Measurements from ENCODE around the gene MACROD2.

The MACROD2 gene

DNA sequence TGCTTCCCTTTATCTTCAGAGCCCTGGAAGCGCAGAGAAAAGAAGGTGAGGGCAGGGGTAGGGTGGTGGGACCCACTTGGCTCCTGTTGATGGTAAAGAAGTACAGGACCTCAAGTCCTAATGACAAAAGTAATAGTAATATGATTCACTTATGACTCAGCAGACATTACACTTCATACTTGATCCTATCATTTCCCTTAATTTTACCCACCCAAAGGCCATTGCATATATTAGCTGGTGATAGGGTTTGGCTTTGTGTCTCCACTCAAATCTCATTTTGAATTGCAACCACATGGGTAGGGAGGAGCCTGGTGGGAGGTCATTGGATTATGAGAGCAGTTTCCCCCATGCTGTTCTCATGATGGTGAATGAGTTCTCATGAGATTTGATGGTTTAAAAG is 1697.3 kb downstream of the MACROD2 start:
- DNase-seq (ENCODE audit: low spot score): no peak

DNA sequence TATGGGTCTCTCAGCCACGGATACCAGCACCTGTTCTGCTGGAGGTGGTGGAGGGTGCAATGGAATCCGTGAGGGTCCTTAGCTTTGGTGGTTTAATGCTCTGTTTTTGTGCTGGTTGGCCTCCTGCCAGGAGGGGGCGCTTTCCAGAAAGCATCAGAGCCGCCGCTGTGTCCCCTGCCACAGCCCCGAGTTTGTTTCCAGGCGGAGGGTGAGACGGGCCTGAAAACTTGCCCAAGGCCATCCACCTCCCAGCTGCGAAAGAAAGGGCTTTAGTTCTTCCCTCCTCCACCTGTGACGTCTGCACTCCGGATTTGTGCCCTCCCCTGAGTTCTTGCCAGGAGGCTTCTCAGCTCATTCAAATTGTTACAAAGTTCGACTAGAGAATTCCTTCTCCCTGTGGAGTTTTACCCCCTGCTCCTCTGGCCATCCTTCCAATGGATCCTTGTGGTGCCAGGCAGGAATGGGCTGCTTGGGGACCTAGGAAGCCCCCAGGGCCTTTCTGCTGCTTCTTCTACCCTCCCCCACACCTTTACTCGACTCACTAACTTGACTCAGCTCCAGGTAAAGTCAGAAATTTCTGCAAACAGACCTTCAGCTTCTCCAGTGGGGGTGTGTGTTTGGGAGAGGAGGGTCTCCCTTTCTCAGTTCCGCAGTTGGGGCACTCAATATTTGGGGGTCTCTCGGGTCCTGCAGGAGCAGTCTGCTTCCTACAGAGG is 1704.3 kb downstream of the MACROD2 start:
- DNase-seq (ENCODE audit: low spot score): no peak

DNA sequence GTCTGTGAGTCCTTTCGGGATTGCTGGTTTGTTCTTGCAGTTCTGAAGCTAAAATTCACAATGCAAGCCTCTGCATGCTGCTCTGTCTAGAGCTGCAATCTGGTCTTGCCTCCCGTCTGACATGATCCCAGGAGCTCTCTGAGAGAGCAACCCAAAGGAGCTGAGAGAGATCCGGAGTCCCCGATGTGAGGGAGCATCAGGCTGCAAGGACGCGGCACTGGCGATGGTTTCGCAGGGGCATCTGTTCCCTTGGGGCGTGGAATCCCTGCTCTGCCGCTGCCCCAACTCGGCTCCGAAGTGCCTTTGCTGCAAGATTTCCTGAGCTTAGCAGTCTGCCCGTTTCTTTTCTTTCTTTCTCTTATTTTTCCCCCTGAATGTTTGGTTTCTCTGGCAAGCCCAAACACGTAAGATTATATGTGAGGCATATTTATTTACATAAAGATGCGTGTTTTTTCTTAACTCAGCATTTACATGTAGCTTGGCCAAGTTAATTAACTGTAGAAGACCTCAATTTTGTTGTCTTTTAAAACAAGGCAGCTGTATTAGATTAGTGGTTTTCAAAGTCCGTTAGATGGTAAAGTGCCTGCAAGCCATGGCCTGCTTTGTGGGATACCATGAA is 1704.9 kb downstream of the MACROD2 start:
- DNase-seq (ENCODE audit: low spot score): no peak

- no peak for DNase-seq (ENCODE audit: low spot score)
Measured at GRCh38 chr20:15702161-15702560, 1706.8 kb downstream of the MACROD2 start.

GRCh38 chr20:15703171-15703911 is 1708.0 kb downstream of the MACROD2 start:
- DNase-seq (ENCODE audit: low spot score): no peak

- DNase-seq (ENCODE audit: low spot score): no peak
Measured at GRCh38 chr20:15705975-15706374, 1710.7 kb downstream of the MACROD2 start.

DNA sequence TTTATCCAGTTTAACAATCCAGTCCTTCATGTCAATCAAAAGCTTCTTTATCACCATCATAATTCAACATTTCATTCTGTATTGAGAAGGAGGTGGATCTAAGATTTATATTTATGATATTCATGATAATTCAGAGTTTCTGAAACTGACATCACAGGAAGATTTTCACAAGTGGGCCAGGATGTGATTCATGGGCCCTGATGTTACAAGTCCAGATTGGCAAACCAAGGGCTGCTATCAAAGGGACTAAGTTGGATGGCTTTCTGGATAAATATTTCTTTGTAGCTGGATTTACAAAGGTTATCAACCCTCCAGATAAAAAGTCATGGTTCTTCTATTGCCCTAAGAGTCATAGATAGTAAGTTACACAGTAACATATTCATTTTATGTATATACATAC is 1711.4 kb downstream of the MACROD2 start:
- no peak for DNase-seq (ENCODE audit: low spot score)

DNA sequence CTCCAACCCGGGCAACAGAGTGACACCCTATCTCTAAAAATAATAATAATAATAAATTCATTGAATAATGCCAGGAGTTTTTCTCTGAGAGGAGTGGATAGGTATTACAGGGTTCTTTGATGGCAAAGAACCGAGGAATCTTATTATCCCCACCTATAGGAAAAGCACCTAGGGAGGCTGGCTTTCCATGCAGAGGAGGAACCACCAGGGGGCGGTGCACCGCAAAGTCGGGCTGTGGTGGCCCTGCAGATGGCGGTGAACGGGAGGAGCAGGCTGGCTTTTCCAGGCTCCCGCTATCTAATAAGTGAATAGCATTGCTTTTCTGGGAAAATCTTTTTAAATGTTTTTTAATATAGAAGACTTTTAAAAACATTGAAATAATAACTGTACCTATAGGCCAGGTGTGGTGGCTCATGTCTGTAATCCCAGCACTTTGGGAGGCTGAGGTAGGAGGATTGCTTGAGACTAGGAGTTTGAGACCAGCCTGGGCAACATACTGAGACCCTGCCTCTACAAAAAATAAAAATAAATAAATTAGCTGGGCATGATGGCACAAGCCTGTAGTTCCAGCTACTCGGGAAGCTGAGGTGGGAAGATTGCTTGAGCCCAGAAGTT is 1713.8 kb downstream of the MACROD2 start:
- peak; percentile 72 for DNase-seq (ENCODE audit: low spot score)

DNA sequence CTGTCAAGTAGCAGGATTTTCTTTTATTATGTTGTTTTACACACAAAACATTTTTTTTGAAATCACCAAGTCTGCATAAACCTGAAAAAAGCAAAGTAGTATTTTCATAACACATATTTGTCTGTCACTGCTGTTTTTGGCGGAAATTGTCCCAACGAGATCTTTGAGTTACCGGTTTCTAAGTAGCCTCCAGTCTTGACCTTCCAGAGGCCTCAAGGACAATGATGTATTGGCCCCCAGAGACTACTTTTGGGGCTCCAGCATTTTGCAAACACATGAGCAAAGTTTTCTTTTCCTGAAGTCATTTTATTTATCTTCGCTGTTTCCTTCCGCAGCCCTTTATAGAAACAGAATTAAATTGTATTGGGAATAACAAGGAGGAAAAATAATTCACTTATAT is 1715.3 kb downstream of the MACROD2 start:
- no peak for DNase-seq (ENCODE audit: low spot score)

DNA sequence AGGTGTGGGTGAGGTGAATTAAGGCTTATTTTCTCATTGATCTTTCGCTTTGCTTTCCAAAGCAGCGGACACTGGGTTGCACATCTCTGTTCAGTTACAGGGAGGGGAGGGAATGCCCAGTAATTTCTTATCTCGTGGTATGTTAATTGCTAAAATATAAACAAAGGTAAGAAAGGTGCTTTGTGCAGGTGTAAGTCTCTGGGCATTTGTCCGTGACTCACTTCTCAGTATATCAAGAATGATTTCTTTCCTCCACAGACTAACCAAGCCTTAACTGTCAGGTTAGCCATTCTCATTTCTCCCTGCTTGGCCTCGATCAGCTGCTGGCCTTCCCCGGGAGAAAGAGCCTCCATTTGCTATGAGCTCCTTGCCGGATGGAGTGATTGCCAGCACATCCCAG is 1715.9 kb downstream of the MACROD2 start:
- no peak for DNase-seq (ENCODE audit: low spot score)

GRCh38 chr20:15716256-15716655 is 1720.9 kb downstream of the MACROD2 start:
- no peak for DNase-seq (ENCODE audit: low spot score)

GRCh38 chr20:15726416-15726815 is 1731.1 kb downstream of the MACROD2 start:
- DNase-seq (ENCODE audit: low spot score): no peak

GRCh38 chr20:15734052-15734451 is 1738.7 kb downstream of the MACROD2 start:
- no peak for DNase-seq (ENCODE audit: low spot score)

GRCh38 chr20:15739035-15739434 is 1743.7 kb downstream of the MACROD2 start:
- DNase-seq (ENCODE audit: low spot score): no peak

DNA sequence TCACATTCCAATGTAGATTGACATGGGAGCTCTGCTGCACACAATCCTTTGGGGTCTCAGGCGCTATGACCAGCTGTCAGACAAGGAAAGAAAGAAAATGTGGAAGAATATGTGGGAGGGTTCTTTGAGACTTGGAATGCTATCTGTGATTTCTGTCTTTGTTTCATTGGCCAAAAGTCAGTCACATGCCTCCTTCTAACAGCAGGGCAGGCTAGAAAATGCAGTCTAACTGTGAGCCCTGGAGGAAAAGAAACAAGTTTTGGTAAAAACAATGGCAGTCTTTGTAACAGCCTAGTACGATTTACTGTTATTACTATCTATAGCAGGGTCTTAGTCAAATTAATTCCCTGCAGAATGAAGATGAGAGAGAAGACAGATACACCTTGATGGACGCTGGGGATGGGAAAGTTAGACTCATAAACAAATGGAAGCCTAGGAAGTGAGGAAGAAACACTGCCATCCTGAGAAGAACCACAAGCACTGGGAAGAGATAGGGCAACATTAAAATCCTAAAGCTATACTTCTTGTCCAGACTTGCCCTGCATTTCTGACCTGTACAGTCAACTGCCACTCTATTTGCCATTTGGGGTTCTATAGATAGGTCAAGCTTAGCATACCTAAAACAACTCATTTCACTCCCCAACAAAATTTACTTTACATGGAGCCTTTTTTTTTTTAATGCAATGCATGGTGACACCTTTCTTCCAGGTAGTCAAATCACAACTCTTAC is 1744.9 kb downstream of the MACROD2 start:
- DNase-seq (ENCODE audit: low spot score): peak; percentile 54

- no peak for DNase-seq (ENCODE audit: low spot score)
Measured at GRCh38 chr20:15742087-15742486, 1746.8 kb downstream of the MACROD2 start.

- DNase-seq (ENCODE audit: low spot score): no peak
Measured at GRCh38 chr20:15742627-15743026, 1747.3 kb downstream of the MACROD2 start.

- no peak for DNase-seq (ENCODE audit: low spot score)
Measured at GRCh38 chr20:15756002-15756753, 1760.9 kb downstream of the MACROD2 start.

- DNase-seq (ENCODE audit: low spot score): no peak
Measured at GRCh38 chr20:15756754-15757115, 1761.4 kb downstream of the MACROD2 start.

DNA sequence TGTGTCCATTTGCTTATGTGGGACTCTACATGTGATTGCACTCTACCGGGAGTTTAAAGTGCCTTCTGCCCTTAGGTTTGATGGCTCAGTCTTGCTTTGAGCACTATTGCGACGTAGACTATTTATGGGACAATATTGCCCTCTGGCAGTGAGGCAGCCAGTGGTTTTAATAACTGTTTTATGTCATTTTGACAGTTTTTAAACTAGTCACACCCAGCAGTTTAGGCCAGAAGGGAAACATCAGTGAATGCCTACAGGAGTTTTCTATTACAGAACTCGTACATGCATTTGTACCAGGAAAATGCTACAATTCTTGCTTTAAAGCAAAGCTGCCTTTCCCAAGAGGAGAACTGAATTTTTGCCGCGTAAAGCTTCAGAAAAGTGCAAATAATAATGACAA is 1764.3 kb downstream of the MACROD2 start:
- no peak for DNase-seq (ENCODE audit: low spot score)

DNA sequence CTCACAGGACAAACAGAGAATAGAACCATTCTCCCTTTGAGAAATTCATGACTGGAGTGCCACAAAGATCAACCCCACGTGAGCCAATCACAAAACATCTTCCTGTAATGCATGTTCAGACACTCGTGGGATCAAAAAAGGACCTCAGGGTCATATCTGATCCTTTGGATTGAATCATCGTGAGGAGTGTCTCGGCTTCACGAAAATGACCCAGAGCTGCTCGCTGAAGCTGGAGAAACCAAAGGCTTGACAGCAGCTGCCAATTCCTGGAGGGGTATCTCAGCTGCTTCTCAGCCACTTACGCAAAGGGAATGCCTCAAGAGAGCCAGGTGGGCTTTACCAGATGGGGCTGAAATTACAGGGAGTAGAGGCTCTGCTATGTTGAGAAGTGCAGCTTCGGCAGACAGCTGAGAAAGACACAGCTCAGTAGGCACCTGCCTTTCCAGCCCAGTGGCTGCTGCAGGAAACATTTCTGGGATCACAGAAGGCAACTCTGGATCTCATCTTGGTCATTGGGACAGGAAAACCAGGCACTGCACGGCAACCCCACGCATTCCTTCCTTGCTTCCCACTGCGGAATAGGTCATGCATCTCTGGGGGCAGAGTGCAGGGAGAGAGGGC is 1764.8 kb downstream of the MACROD2 start:
- peak; percentile 4 for DNase-seq (ENCODE audit: low spot score)
